Kasumi-1 (cell line): ENCODE measurements around the gene SERTM1.

ENCODE experiments used
- DNase-seq, 2 experiments: peaks; one replicate each; lab custom pipeline; 2025; lab: John Stamatoyannopoulos, UW

The SERTM1 gene

DNA sequence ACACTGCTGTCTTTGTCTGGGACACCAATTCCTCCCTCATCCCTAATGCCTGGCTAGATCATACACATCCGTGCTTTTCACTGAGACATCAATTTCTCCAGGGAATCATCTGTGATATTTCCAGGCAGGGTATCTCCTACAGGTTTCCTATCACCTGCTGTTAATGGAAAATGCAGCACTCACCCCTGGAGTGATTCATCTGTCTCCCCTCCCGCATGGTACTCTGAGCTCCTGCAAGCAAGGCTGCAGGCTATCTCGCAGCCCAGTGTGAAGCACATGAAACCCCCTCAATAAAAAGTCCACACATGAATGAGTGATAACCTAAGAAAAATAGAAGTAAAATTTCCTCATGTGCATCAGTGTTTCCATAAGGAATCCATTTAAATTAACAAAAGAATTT, 38.5 kb downstream of the SERTM1 start:
- no peak for DNase-seq

DNA sequence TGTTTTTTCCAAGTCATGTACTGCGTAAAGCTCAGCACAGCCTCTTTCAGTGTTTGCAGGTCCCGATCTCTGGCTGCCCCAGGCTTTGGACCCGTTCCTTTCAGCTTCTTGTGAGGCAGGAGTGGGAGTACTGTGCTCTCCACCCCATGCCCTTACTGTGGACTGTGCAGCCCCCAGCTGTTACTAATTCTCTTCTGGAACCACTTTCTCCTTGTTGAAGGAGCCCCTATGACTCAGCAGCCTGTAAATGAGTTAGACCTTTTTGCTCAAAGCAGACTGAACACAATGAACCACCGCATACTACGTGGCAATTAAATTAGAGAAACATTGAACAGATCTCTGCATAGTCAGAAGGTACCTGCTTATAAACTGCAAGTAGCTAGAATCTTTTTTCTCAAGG, 39.0 kb downstream of the SERTM1 start:
- DNase-seq: no peak

DNA sequence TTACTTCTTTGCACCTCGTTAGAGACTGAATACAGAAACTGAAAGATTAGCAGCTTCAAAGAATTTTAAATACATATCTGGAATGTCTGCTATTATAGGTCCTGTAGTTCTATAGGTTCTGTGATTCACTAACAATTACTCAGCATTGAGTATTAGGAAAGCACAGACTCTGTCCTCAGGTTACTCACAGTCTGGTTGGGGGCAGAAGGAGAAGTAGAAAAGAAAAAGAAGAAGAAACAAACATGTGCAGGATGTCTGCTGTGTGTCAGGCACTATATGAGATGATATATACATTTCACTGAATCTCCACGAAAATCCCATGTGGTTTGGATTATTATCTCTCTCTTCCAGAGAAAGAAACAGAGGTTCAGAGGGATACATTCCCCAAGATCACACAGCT, 40.1 kb downstream of the SERTM1 start:
- peak in 1 of 2 experiments; percentile 0 for DNase-seq

DNA sequence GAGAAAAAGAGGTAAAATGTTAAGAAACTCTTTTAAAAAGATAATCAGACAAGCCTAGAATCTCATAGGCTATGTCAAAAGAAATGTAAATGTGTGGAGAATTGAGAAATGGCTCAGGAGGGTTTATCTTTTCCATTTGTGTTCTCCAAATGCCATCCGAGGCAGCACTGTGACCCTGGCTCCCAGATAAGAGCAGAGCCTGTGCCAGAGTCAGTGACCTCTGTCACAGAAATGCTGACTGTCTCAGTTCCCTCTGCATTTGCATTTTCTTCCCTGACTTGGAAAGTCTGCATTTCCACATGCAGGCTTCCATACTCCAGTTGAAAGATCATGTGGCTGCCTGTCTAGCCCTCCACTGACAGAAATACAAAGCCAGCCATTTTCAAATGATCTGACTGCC, 42.0 kb downstream of the SERTM1 start:
- no peak for DNase-seq

DNA sequence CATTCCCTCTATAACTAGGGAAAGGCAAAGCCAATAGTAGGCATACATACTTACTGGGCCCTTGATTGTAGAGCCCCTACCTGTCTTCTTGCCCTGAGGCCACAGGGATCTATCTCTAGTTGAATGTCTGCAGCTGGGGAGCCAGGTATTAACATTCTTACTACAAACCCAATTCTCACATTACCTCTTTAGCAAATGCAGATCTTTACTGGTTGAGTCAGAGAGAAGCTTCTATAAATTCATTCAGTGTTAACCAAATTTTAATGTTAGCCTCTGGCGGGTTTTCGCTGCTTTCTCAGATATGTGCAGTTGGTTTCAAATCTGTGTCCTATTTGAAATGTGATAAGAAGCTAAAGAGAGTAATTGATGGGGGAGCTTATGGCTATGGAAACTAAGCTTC, 43.2 kb downstream of the SERTM1 start:
- DNase-seq: no peak

DNA sequence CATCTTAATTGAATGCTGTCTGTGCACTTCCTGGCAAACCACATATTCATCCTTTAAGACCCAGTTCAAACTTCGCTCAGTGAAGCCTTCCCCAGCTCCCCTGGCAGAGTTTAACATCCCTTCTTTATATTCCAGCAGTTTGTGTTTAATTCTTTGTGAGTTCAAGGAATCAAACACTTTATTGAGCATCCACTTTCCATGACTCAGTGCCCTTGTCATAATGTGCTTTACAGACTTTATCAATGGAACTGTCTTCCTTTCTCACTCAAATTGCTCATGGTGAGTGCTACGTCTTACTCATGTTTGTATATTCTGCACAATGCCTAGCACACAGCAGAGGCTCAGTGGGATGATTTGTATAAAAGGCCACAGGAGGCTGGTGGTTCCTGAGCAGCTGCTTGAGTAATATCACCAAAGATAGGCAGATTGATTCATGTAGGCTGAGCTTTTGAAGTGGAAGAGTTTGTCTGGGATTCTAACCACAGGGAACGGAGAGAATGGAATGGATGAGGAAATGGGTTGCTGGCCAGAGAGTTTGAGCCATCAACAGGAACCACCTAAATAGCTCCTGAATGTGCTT, 44.2 kb downstream of the SERTM1 start:
- DNase-seq: no peak

DNA sequence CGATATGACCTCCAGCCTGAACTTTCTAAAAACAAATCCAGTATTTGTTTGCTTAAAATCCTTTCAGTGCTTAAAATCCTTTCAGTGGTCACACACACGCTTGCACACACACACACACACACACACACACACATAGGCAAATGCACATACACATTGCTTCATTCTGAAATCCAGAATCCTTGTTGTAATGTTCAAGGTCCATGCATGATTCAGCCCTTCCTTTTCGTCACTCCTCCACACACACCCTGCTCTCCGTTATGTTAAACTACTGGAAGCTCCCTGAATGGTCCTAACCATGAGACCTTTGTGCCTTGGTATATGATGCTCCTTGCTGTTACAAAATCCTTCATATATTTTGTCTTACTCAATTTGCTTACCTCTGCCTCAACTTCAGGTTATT, 44.9 kb downstream of the SERTM1 start:
- DNase-seq: no peak

DNA sequence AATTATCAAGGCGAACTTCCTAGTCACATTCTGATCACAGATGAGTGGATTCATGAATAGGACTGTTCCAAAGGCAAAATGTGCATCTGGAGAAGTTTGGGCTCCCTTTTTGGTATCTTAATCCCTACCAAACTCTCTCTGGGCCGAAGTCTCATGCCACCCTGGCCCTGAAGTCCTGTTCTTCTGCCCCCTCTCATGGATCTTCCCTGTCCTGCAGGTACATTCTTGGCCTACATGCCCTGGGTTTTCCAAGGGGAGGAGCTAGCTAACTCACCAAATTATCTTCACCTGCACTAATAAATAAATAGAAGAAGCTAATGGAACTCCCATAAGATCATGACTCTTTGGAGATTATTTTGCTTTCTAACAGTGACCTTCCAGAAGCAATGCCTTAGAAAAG, 50.3 kb downstream of the SERTM1 start:
- no peak for DNase-seq

DNA sequence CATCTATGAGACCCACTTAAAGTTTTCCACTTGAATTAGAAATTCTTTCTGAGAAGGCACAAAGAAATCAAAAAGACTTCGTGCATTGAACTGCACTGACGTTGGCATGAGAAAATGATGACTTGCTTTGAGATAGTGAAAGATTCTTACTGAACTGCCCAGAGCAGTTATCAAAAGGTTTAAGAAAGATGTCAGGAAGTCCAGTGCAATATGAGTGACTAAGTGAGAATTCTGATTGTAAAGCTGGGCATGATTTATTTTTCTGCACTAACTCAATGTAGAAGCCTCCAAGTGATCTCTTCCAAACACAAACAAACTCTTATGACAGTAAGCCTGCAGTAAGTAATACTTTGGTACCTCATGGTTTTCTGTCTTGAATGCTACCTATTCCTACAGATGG, 52.1 kb downstream of the SERTM1 start:
- DNase-seq: no peak

DNA sequence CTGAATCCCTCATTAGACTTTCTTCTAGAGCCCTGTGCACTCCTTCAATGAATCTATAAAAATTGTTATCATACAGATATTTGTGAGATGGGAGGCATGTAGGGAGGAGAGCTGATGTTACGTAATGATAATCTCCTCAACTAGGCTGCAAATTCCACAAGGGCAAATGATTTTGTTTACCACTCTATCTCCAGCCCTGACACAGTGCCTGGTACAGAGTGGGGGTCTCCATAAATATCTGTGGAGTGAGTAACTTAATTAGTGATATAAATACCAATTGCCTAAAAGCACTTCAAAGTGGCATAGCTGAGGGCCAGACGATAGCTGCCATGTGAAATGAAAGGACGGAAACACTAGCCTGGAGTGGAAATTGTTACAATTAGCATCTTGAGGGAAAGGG, 54.2 kb downstream of the SERTM1 start:
- DNase-seq: no peak

DNA sequence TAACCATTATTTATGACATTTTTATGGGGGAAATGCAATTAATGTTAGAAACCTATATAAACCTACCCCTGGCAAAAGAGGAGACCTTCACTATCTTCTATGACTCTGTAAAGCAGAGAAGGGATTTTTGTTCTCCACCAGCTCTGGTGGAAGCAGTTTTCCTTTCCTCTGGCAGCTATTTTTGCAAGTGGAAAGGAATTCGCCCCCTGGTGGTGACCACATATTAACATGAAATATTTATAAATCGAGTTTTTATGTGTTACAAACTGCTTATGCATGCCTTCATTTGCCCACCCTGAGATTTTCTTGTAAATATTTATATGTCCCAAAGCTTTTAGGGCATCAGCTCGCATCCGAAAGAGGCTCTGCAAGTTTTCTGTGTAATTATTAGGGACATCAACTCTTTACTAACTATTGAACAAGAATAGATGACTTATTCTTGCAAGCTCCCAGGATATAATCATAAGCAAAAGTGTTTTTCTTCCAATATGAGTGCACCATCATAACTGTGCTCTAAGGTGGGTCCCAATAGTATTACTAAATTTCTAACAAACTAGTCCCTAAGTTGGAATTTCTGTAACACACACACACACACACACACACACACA, 62.4 kb downstream of the SERTM1 start:
- DNase-seq: peak; percentile 24 to 34

DNA sequence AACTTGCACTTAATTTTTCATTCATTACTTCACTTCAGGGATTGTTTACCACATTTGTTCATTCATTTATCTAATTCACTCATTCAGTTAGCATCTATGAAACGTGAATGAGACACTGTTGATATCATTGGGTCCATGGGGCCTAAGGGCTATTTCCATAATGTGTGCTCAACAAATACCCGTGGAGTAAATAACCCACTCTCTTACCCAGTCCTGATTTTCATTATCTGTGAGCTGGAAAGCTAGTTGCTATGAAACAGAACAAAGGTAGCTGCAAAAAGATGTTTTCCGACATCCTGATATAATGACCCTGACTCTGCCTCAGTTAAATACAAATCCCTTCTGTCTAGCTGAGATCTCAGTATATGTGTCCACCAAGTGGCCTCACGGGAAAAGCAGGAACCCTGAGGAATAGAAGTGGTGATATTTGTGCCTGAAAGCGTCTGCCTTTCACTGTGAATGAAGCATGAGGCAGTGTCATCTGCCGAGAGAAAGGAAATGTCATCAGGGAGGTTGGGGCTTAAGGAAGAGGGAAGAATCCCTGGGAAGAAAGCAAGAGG, 63.8 kb downstream of the SERTM1 start:
- DNase-seq: no peak

DNA sequence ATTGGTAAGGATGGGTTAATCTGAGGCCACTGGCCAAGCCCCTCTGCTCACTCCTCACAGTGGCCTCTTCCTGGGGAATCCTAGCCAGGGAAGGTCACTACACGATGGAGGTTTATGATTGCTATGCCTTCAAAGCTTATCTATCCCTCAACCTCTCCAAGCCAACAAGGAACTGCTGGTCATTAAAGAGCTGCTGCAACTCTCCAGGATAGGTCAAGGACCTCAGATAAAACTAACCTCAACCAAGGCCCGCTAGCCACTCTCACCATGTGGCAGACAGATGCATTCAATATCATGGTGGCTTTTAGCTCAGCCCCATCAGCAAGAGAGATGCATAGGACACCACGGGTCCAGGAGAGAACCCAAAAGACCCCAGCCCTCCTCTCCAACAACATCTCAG, 71.6 kb downstream of the SERTM1 start:
- no peak for DNase-seq

DNA sequence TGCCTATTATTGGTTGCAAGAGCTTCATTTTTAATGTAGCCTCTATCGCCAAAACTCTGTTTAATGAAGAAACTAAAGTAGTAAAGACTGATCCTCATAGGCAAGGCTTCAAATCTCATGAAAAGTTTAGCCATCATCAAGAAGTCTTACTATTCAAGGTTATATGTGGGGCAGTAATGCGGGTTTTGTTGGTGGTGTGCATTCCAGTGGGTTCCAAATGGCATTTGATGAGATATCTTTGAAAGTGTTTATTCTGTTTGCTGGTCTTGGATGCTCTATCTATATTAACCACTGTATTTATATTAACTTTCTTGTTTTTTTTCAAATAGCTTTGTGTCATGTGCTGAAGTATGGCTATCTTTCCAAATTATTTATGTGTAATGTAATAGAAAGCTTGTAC, 72.2 kb downstream of the SERTM1 start:
- DNase-seq: no peak
